GM06990 (cell line): ENCODE data around the gene LRFN5.

Source experiments
- DNase-seq: peaks from one replicate; pipeline ENCODE4 v3.0.0-alpha.2; 2011; ENCODE audit not compliant: insufficient read length; ENCODE audit errors: extremely low read depth
- H3K27me3 ChIP-seq: replicated peaks from 2 replicates; pipeline ENCODE4 v1.6.0; 2011; ENCODE audit warnings: low read length; ENCODE audit not compliant: control insufficient read depth, insufficient read depth
- H3K36me3 ChIP-seq: 2 replicates; pipeline ENCODE4 v1.5.1; 2011; ENCODE audit warnings: low read length; ENCODE audit not compliant: control insufficient read depth, insufficient read depth
- H3K4me3 ChIP-seq: replicated peaks from 2 replicates; pipeline ENCODE4 v1.5.1; 2011; ENCODE audit warnings: low read depth, mild to moderate bottlenecking, control low read depth, low read length
- CTCF ChIP-seq: IDR thresholded peaks from 2 replicates; pipeline ENCODE4 v1.5.1; 2011; ENCODE audit warnings: low read length, control low read depth, mild to moderate bottlenecking, inconsistent platforms; ENCODE audit not compliant: insufficient read depth, poor library complexity, severe bottlenecking

LRFN5 gene

GRCh38 chr14:41766772-41767171 lies 160.1 kb downstream of the LRFN5 start:
- TF ChIP-seq CTCF: no peak
- Histone ChIP-seq H3K36me3 (no peaks in the 10 kb centered on the region), H3K27me3 (no peaks in the 10 kb centered on the region), H3K4me3 (no peak overlapping the region)
- no peak for DNase-seq

GRCh38 chr14:41773536-41774279 lies 167.0 kb downstream of the LRFN5 start:
- no peak overlapping the region for H3K4me3 ChIP-seq
- no peak for DNase-seq
- H3K36me3 ChIP-seq: no peaks in the 10 kb centered on the region
- no peaks in the 10 kb centered on the region for H3K27me3 ChIP-seq
- no peak for TF ChIP-seq CTCF

GRCh38 chr14:41782511-41782910 lies 175.8 kb downstream of the LRFN5 start:
- Histone ChIP-seq H3K36me3 (no peaks in the 10 kb centered on the region), H3K4me3 (no peak overlapping the region), H3K27me3 (no peaks in the 10 kb centered on the region)
- no peak for TF ChIP-seq CTCF
- DNase-seq: no peak

GRCh38 chr14:41783403-41783802 lies 176.7 kb downstream of the LRFN5 start:
- no peak for DNase-seq
- no peaks in the 10 kb centered on the region for H3K27me3 ChIP-seq
- TF ChIP-seq CTCF: no peak
- no peak overlapping the region for H3K4me3 ChIP-seq
- no peaks in the 10 kb centered on the region for H3K36me3 ChIP-seq

GRCh38 chr14:41785696-41786095 lies 179.0 kb downstream of the LRFN5 start:
- Histone ChIP-seq H3K36me3 (no peaks in the 10 kb centered on the region), H3K27me3 (no peaks in the 10 kb centered on the region), H3K4me3 (no peak overlapping the region)
- DNase-seq: no peak
- no peak for TF ChIP-seq CTCF

- H3K27me3 ChIP-seq: no peaks in the 10 kb centered on the region
- H3K4me3 ChIP-seq: no peak overlapping the region
- H3K36me3 ChIP-seq: no peaks in the 10 kb centered on the region
- no peak for DNase-seq
- no peak for TF ChIP-seq CTCF
Measured at GRCh38 chr14:41799817-41800216, 193.1 kb downstream of the LRFN5 start.
